PFSK-1 (cell line): Measurements from ENCODE around the gene CTSW.

Source experiments
- FOXP2 ChIP-seq: optimal IDR thresholded peaks from 2 replicates; pipeline ENCODE3; 2011; ENCODE audit warnings: borderline replicate concordance, control low read depth, inconsistent platforms; ENCODE audit not compliant: insufficient read depth; ENCODE audit errors: extremely low read length, extremely low read depth
- POLR2AphosphoS5 ChIP-seq: IDR thresholded peaks from 2 replicates; pipeline ENCODE4 v1.6.1; 2012; ENCODE audit warnings: low read depth, mild to moderate bottlenecking, control low read depth, low read length, moderate library complexity
- SIN3A ChIP-seq: IDR thresholded peaks from 2 replicates; pipeline ENCODE4 v1.6.1; 2012; ENCODE audit warnings: mild to moderate bottlenecking, low read length, moderate library complexity, borderline replicate concordance; ENCODE audit not compliant: insufficient read depth
- TAF1 ChIP-seq: IDR thresholded peaks from 2 replicates; pipeline ENCODE4 v1.6.1; 2012; ENCODE audit warnings: low read length, control low read depth, borderline replicate concordance; ENCODE audit not compliant: insufficient read depth
- TF ChIP-seq, protein P1 (sequence below), 2 experiments: IDR thresholded peaks; 2 replicates each; pipeline versions ENCODE4 v1.6.1 to v1.8.0; 2011 to 2012; ENCODE audit warnings: low read depth in 2 of 2, low read length in 2 of 2, control low read depth in 1 of 2, inconsistent platforms in 1 of 2, mild to moderate bottlenecking in 1 of 2, moderate library complexity in 1 of 2; ENCODE audit not compliant: insufficient read depth in 1 of 2

The CTSW gene

DNA sequence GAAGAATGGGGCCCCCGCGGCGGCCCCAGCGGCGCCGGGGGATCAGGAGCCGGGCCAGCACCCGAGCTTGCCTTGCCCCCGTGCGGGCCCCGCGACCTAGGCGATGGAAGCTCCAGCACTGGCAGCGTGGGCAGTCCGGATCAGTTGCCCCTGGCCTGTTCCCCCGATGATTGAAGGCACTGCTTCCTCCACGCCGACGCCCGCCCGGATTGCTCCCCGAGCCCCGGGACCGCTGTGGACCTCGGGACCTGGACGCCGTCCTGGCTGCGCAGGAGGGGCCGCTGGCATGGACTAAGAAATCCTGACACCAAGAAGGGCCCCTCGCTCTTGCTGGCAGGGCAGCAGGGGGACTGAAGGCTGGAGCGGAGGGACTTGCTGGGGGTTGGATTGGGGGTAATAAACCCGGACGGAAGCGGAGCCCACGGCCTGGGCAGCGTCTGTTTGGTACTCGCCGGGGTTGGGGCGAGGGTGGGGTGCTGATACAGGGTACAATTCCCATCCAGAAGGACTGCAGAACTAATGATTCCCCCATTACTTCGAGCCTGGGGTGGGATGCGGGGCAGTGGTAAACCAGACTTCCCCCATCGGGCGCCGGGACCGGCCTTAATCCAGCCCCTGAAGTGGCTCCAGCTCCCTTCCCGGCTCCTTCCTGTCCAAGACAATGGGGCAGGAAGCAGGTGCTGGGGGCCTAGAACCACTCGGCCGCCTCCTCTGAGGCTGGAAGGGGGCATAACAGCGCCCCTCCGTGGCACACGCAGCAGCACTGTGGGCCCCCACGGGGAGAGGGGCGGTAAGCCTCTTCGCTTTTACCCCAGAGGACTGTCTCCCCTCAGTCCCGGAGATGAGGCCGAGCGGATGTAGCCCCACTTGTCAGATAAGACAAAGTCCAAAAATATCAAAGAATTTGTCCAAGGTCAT is 11.8 kb downstream of the CTSW start:
- TF ChIP-seq FOXP2 (no peak), SIN3A (peak; percentile 37; the same call in 1 of the 2 replicates), POLR2AphosphoS5 (peak; percentile 83), TAF1 (peak; percentile 71; the same call in 1 of the 2 replicates)
- TF ChIP-seq, protein P1, sequence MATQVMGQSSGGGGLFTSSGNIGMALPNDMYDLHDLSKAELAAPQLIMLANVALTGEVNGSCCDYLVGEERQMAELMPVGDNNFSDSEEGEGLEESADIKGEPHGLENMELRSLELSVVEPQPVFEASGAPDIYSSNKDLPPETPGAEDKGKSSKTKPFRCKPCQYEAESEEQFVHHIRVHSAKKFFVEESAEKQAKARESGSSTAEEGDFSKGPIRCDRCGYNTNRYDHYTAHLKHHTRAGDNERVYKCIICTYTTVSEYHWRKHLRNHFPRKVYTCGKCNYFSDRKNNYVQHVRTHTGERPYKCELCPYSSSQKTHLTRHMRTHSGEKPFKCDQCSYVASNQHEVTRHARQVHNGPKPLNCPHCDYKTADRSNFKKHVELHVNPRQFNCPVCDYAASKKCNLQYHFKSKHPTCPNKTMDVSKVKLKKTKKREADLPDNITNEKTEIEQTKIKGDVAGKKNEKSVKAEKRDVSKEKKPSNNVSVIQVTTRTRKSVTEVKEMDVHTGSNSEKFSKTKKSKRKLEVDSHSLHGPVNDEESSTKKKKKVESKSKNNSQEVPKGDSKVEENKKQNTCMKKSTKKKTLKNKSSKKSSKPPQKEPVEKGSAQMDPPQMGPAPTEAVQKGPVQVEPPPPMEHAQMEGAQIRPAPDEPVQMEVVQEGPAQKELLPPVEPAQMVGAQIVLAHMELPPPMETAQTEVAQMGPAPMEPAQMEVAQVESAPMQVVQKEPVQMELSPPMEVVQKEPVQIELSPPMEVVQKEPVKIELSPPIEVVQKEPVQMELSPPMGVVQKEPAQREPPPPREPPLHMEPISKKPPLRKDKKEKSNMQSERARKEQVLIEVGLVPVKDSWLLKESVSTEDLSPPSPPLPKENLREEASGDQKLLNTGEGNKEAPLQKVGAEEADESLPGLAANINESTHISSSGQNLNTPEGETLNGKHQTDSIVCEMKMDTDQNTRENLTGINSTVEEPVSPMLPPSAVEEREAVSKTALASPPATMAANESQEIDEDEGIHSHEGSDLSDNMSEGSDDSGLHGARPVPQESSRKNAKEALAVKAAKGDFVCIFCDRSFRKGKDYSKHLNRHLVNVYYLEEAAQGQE (IDR thresholded peaks at IDR 0.05; ENCODE audit: insufficient read depth in 1 of 2, low read depth in 2 of 2, low read length in 2 of 2), result no peak

DNA sequence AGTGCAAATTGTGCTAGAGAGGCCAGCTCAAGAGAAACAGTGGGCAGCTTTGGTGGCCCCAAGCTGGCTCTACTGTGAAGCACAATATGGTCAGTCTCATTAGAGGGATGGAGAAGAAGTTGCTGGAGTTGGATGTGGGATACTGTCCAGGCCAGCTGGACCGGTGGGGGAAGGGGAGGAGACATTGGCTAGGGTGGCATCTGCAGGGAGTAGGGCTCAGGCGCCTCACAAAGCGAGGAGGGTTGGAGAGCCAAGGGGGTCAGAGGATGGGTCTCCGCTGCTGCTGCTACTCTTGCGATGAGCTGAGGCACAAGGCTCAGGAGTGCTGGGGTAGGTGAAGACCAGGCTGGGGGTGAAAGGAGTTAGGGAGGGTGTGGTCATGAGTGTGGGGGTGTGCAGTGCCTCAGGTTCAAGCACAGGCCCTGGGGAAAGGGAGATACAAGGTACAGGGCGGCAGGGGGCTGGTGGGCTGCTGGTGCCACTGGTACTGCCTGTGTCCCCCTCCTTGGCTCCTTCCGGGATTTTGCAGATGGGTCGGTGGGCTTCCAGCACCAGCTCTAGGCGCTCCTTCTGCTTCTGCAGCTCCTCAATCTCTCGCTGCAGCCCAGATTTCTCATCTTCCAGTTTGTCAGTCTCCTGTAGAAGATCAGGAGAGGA is 13.2 kb downstream of the CTSW start:
- TF ChIP-seq FOXP2 (no peak), TAF1 (no peak), SIN3A (no peak), POLR2AphosphoS5 (no peak)
- TF ChIP-seq, protein P1 (IDR thresholded peaks at IDR 0.05; ENCODE audit: insufficient read depth in 1 of 2, low read depth in 2 of 2, low read length in 2 of 2), result no peak

DNA sequence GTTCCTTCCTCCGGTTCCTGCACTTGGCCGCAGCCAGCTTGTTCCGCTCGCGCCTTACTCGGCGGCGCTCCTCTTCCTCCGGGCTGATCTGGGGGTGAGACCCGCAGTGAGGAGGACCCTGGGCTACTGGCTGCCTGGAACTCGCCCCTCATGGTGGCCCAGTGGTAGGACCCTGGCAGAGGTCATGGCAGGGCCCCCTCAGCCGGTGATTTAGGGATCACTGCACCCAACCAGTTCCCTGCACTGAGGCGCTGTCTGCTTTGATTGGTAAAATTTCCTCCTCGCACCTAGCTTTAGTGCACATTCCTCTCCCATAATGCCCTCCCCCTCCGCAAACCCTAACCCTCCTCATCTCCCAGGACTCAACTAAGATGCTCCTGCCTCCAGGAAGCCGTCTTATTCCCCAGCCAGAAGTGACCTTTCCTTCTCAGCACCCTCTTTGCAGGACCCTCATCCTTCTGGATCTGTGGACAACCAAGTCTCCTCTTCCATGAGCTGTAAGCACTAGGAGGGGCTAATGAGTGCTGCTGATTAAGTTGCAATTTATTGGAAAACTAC is 14.5 kb downstream of the CTSW start:
- TF ChIP-seq FOXP2, result no peak
- no peak for TF ChIP-seq TAF1
- TF ChIP-seq SIN3A, result no peak
- TF ChIP-seq, protein P1 (IDR thresholded peaks at IDR 0.05; ENCODE audit: insufficient read depth in 1 of 2, low read depth in 2 of 2, low read length in 2 of 2), result no peak

DNA sequence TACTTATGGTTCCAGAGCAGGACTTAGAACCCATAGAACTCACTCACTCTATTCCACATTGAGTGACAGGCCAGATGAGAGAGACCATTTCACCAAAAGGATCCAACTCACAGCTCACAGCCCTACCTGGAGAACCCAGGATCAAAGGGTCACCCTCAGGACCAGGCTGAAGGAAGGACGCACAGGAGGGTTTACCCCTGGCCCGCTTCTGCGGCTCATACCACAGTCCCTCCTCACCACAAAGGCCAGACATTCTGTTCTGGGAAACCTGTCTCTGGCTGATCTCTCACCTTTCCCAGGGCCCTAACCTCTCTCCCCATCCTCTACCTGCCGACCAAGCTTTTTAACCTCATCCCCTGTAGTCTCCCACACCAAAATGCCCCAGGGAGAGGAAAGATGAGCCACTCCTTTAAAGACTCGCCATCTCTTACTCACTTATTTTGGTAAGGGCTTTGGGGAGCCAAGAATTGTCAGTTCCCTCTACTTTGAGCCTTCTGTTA is 15.9 kb downstream of the CTSW start:
- TF ChIP-seq TAF1 (no peak), POLR2AphosphoS5 (peak; percentile 41)
